Measurements from ENCODE around the gene SCYL2.

SCYL2 gene

DNA sequence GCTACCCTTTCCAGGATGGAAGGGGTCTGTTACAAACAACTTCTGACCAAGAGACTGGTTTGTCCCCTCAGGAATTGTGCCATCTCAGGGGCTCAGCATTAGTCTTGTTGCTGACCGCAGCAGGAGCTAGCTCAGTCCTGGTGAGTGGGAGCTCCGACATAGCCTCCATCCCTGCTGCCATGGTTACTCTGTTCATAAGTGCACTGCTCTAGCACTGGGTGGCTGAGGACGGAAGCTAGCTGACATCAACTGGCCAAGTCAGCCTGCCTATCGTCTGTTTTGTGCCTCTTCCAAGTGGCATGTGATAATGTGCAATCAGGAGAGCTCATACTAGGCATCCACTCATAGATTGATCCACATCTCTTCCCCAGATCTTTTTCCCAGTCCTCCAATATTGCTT, 97.3 kb downstream of the SCYL2 start:
- Histone ChIP-seq H3K36me3 (ENCODE audit: control insufficient read depth, insufficient read depth, low read length) (no peaks in the 10 kb centered on the region), H3K9me3 (ENCODE audit: control insufficient read depth, low read length) (no peaks in the 10 kb centered on the region), H3K4me3 (ENCODE audit: insufficient read depth, low read depth, low read length, poor library complexity, severe bottlenecking) (no peak overlapping the region), H3K27ac (ENCODE audit: insufficient read depth, low read length, poor library complexity, severe bottlenecking) (no peak overlapping the region), H3K27me3 (replicated peaks; ENCODE audit: control insufficient read depth, insufficient read depth, low read length, poor library complexity, severe bottlenecking) (no peaks in the 10 kb centered on the region), H3K4me1 (ENCODE audit: control insufficient read depth, insufficient read depth, low read length, poor library complexity, severe bottlenecking) (no peaks in the 10 kb centered on the region)
- no peak for DNase-seq

DNA sequence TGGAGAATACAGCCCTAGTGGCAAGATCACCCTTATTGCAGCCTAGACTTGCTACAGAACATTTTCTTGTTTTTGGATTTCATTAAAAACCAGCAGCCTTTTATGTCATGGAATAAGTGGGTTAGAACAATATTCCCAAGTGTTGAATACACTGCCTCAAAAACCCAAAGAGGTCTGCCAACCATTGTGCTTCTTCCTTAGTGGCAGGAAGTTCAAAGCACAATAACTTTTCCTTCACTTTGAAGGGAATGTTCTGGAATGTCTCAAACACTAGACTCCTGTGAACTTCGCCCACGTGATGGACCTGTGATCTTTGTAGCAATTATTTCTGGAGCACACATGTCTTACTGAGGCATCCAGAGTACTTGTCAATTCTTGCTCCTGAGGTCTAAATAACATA, 98.4 kb downstream of the SCYL2 start:
- H3K4me1 ChIP-seq (ENCODE audit: control insufficient read depth, insufficient read depth, low read length, poor library complexity, severe bottlenecking) = no peaks in the 10 kb centered on the region
- no peak overlapping the region for H3K27ac ChIP-seq (ENCODE audit: insufficient read depth, low read length, poor library complexity, severe bottlenecking)
- H3K4me3 ChIP-seq (ENCODE audit: insufficient read depth, low read depth, low read length, poor library complexity, severe bottlenecking) = no peak overlapping the region
- no peak for DNase-seq
- H3K36me3 ChIP-seq (ENCODE audit: control insufficient read depth, insufficient read depth, low read length) = no peaks in the 10 kb centered on the region
- H3K27me3 ChIP-seq (replicated peaks; ENCODE audit: control insufficient read depth, insufficient read depth, low read length, poor library complexity, severe bottlenecking) = no peaks in the 10 kb centered on the region
- no peaks in the 10 kb centered on the region for H3K9me3 ChIP-seq (ENCODE audit: control insufficient read depth, low read length)

DNA sequence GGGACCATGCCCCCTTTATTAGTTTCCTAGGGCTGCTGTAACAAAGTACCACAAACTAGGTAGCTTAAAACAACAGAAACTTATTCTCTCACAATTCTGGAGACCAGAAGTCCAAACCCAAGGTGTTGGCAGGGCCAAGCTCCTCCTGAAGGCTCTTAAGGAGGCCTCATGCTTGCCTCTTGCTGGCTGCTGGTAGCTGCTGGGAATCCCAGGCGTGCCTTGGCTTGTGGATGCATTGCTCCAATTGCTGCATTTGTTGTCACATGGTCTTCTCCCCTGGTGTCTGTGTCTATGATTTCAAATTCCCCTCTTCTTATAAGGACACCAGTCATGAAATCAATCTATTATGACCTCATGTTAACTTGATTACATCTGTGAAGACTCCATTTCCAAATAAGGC, 101.1 kb downstream of the SCYL2 start:
- no peaks in the 10 kb centered on the region for H3K9me3 ChIP-seq (ENCODE audit: control insufficient read depth, low read length)
- H3K27ac ChIP-seq (ENCODE audit: insufficient read depth, low read length, poor library complexity, severe bottlenecking) = no peak overlapping the region
- no peaks in the 10 kb centered on the region for H3K4me1 ChIP-seq (ENCODE audit: control insufficient read depth, insufficient read depth, low read length, poor library complexity, severe bottlenecking)
- no peak for DNase-seq
- H3K27me3 ChIP-seq (replicated peaks; ENCODE audit: control insufficient read depth, insufficient read depth, low read length, poor library complexity, severe bottlenecking) = no peaks in the 10 kb centered on the region
- H3K36me3 ChIP-seq (ENCODE audit: control insufficient read depth, insufficient read depth, low read length) = no peaks in the 10 kb centered on the region
- no peak overlapping the region for H3K4me3 ChIP-seq (ENCODE audit: insufficient read depth, low read depth, low read length, poor library complexity, severe bottlenecking)

DNA sequence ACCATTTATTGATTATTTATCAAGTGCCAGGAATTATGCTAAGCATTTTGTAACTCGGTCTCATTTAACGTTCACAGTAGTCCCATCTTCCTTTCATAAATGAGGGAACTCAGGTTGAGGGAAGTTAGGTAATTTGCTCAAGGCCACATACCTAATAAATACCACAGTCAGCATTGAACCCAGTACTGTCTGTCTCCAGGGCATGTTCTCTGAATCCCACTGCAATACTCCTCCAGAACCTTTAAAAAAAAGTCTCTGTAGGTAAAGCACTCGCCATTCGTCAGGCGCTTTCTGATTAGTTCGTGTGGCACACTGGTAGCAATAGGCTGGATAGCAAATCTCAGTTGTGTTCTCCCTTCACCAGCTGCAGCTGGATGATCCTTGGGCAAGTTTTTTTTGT, 104.2 kb downstream of the SCYL2 start:
- H3K4me1 ChIP-seq (ENCODE audit: control insufficient read depth, insufficient read depth, low read length, poor library complexity, severe bottlenecking) = no peaks in the 10 kb centered on the region
- H3K9me3 ChIP-seq (ENCODE audit: control insufficient read depth, low read length) = no peaks in the 10 kb centered on the region
- H3K36me3 ChIP-seq (ENCODE audit: control insufficient read depth, insufficient read depth, low read length) = no peaks in the 10 kb centered on the region
- no peak for DNase-seq
- H3K27me3 ChIP-seq (replicated peaks; ENCODE audit: control insufficient read depth, insufficient read depth, low read length, poor library complexity, severe bottlenecking) = no peaks in the 10 kb centered on the region
- no peak overlapping the region for H3K27ac ChIP-seq (ENCODE audit: insufficient read depth, low read length, poor library complexity, severe bottlenecking)
- no peak overlapping the region for H3K4me3 ChIP-seq (ENCODE audit: insufficient read depth, low read depth, low read length, poor library complexity, severe bottlenecking)

DNA sequence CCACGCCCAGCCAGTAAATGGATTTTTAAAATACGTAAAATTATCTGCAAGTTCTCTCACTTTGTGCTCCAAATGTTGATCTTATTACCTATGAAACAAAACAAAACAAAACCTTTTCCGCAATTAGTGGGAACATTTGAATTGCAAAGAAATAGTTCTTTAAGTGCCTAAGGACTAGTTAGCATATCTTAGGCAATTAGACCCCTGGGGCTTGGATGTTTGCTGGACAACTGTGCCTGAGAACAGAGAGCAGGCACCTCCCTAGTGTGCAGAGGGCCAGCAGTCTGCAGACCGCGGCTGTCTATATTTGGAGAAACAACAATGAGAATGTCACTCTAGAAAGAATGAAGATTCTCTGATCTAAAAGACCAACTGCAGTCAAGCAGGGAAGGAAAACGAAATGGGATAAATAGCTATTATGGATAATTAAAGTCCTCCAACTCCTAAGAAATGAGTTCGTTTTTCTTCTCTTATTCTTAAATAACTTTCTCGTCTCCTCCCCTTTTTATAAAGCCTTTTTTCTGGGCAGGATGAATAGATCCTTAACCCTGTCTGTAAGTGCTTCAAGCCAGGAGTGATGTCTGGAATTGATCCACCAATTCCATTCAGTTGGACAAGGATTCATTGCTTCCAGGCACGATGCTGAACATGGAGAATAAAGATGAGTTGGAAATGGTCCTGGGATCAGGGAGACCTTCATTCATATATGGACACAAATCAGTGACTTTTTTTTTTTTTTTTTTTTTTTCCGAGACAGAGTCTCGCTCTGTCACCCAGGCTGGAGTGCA, 106.1 kb downstream of the SCYL2 start:
- no peaks in the 10 kb centered on the region for H3K9me3 ChIP-seq (ENCODE audit: control insufficient read depth, low read length)
- no peak for DNase-seq
- H3K4me3 ChIP-seq (ENCODE audit: insufficient read depth, low read depth, low read length, poor library complexity, severe bottlenecking) = no peak overlapping the region
- H3K36me3 ChIP-seq (ENCODE audit: control insufficient read depth, insufficient read depth, low read length) = no peaks in the 10 kb centered on the region
- no peaks in the 10 kb centered on the region for H3K27me3 ChIP-seq (replicated peaks; ENCODE audit: control insufficient read depth, insufficient read depth, low read length, poor library complexity, severe bottlenecking)
- no peak overlapping the region for H3K27ac ChIP-seq (ENCODE audit: insufficient read depth, low read length, poor library complexity, severe bottlenecking)
- H3K4me1 ChIP-seq (ENCODE audit: control insufficient read depth, insufficient read depth, low read length, poor library complexity, severe bottlenecking) = no peaks in the 10 kb centered on the region

DNA sequence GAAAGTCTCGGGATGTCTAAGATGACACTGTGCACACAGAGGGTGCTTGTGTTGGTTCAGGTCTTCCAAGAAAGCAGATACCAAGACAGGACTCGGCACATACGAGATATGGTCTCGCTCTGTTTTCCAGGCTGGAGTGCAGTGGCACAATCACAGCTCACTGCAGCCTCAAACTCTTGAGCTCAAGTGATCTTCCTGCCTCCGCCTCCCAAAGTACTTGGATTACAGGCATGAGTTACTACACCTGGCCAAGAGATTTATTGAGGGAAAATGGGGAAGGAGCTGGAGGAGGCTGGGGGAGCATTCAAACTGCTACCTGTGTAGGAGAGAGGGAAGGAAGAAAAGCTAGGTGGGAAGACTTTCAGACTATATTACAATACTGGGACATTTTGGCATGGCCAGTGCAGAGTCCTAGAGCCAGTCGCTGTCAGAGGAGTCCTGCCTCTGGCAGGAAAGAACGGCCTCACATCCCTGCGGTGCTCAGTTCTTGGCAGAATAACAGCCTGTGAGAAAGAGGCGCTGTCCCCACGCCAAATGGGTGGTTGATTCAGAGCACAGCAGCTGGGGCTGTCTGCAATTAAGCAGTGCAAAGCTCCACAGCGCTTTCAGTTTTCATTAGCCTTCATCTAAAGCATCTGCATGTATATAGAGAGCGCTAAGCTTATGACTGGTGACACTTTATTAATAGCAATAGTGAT, 108.2 kb downstream of the SCYL2 start:
- H3K4me3 ChIP-seq (ENCODE audit: insufficient read depth, low read depth, low read length, poor library complexity, severe bottlenecking) = no peak overlapping the region
- no peaks in the 10 kb centered on the region for H3K9me3 ChIP-seq (ENCODE audit: control insufficient read depth, low read length)
- no peak overlapping the region for H3K27ac ChIP-seq (ENCODE audit: insufficient read depth, low read length, poor library complexity, severe bottlenecking)
- H3K36me3 ChIP-seq (ENCODE audit: control insufficient read depth, insufficient read depth, low read length) = no peaks in the 10 kb centered on the region
- DNase-seq = no peak
- no peaks in the 10 kb centered on the region for H3K4me1 ChIP-seq (ENCODE audit: control insufficient read depth, insufficient read depth, low read length, poor library complexity, severe bottlenecking)
- no peaks in the 10 kb centered on the region for H3K27me3 ChIP-seq (replicated peaks; ENCODE audit: control insufficient read depth, insufficient read depth, low read length, poor library complexity, severe bottlenecking)

DNA sequence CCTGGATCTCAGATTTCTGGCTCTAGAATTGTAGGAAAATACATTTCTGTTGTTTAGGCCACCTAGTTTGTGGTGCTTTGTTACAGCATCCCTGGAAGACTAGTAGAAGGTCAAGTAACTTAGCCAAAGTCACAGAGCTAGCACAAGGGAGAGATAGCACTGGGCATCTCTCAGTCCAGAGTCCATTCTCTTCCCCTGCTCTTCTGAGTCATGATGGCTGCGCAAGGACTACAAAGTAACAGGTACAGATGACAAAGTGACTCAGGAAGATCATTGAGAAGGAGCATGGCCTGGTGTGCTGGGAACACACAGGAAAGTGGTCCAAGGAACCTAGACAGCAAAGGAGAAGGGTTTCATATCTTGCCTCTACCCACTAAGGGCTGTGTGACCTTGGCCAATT, 109.2 kb downstream of the SCYL2 start:
- no peak overlapping the region for H3K4me3 ChIP-seq (ENCODE audit: insufficient read depth, low read depth, low read length, poor library complexity, severe bottlenecking)
- H3K27ac ChIP-seq (ENCODE audit: insufficient read depth, low read length, poor library complexity, severe bottlenecking) = no peak overlapping the region
- no peaks in the 10 kb centered on the region for H3K4me1 ChIP-seq (ENCODE audit: control insufficient read depth, insufficient read depth, low read length, poor library complexity, severe bottlenecking)
- DNase-seq = no peak
- H3K27me3 ChIP-seq (replicated peaks; ENCODE audit: control insufficient read depth, insufficient read depth, low read length, poor library complexity, severe bottlenecking) = no peaks in the 10 kb centered on the region
- H3K36me3 ChIP-seq (ENCODE audit: control insufficient read depth, insufficient read depth, low read length) = no peaks in the 10 kb centered on the region
- no peaks in the 10 kb centered on the region for H3K9me3 ChIP-seq (ENCODE audit: control insufficient read depth, low read length)

DNA sequence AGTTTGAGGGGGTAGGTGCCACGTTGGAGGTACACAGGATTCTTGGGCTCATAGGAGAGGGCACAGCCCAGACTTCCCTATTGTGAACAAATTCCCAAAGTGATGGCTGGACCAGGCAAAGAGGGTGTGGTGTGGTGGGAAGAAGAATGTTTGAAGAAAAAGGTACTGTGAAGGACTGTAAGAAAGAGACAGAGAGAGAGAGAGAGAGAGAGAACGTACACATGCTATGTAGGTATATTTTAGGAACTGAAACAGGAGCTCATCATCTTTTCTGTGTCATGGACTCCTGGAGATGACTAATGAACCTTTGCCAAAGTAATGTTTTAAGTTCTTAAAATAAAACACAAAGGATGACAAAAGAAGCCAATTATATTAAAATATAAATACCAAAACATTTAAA, 114.4 kb downstream of the SCYL2 start:
- Histone ChIP-seq H3K27ac (ENCODE audit: insufficient read depth, low read length, poor library complexity, severe bottlenecking) (no peak overlapping the region), H3K4me3 (ENCODE audit: insufficient read depth, low read depth, low read length, poor library complexity, severe bottlenecking) (no peak overlapping the region), H3K9me3 (ENCODE audit: control insufficient read depth, low read length) (no peaks in the 10 kb centered on the region), H3K4me1 (ENCODE audit: control insufficient read depth, insufficient read depth, low read length, poor library complexity, severe bottlenecking) (no peaks in the 10 kb centered on the region), H3K36me3 (ENCODE audit: control insufficient read depth, insufficient read depth, low read length) (no peaks in the 10 kb centered on the region), H3K27me3 (replicated peaks; ENCODE audit: control insufficient read depth, insufficient read depth, low read length, poor library complexity, severe bottlenecking) (no peaks in the 10 kb centered on the region)
- no peak for DNase-seq

DNA sequence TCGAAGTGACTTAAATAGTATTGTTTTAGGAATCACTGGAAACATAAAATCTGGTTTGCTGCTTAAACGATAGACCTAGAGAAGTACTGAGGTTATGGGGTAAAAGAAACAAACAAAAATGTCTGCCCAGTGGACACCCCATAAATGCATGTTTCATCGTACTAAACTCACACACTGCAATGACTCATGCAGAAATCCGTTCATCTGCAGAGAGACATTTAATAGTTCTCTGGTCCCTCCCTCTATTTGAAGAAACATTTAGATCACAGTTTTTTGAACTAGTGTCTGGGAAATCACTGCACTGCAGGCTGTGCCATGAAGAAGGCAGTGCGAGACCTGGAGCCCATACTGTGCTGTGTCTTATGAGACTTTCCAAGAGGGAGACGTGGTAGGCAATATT, 115.4 kb downstream of the SCYL2 start:
- no peaks in the 10 kb centered on the region for H3K4me1 ChIP-seq (ENCODE audit: control insufficient read depth, insufficient read depth, low read length, poor library complexity, severe bottlenecking)
- H3K27ac ChIP-seq (ENCODE audit: insufficient read depth, low read length, poor library complexity, severe bottlenecking) = no peak overlapping the region
- no peaks in the 10 kb centered on the region for H3K36me3 ChIP-seq (ENCODE audit: control insufficient read depth, insufficient read depth, low read length)
- H3K27me3 ChIP-seq (replicated peaks; ENCODE audit: control insufficient read depth, insufficient read depth, low read length, poor library complexity, severe bottlenecking) = no peaks in the 10 kb centered on the region
- H3K9me3 ChIP-seq (ENCODE audit: control insufficient read depth, low read length) = no peaks in the 10 kb centered on the region
- no peak overlapping the region for H3K4me3 ChIP-seq (ENCODE audit: insufficient read depth, low read depth, low read length, poor library complexity, severe bottlenecking)
- DNase-seq = no peak

Data from effector memory CD4-positive, alpha-beta T cell (primary cell).